Spleen (tissue), 11 donors: ENCODE results near the gene CHD9. TPM values are rescaled to one million over a fixed set of nuclear protein-coding genes. Genes with fewer than 3 reads are reported as not detected.
"Not testable (repeated sequence)": the region's sequence is repeated elsewhere in the genome, so short reads cannot be mapped to it uniquely, and the experiment has no call there.

Experiments used
- DNase-seq: peaks from one replicate; pipeline ENCODE4 v3.0.0-alpha.2; 2020
- H3K27ac ChIP-seq, 8 donors: fragments of 200-600 bp; sonication (generic) in 7 of 8; 1 replicate in 4 of 8; 2 replicates in 4 of 8; pipeline versions ENCODE4 v1.5.0 to v1.8.0; 2016 to 2021; ENCODE audit warnings: inconsistent platforms in 4 of 8, mild to moderate bottlenecking in 4 of 8, moderate library complexity in 1 of 8
- H3K27me3 ChIP-seq, 7 donors: fragments of 200-600 bp; sonication (generic) in 6 of 7; replicated peaks in 1 of 7; 1 replicate in 4 of 7; 2 replicates in 3 of 7; pipeline versions ENCODE4 v1.5.0 to v1.8.0; 2016 to 2021; ENCODE audit warnings: inconsistent platforms in 3 of 7, mild to moderate bottlenecking in 1 of 7
- H3K36me3 ChIP-seq, 6 donors: fragments of 200-600 bp; sonication (generic) in 5 of 6; 1 replicate in 4 of 6; 2 replicates in 2 of 6; pipeline versions ENCODE4 v1.5.0 to v1.8.0; 2016 to 2021; ENCODE audit warnings: inconsistent platforms in 2 of 6
- H3K4me1 ChIP-seq, 6 donors: fragments of 200-600 bp; sonication (generic) in 5 of 6; 1 replicate in 3 of 6; 2 replicates in 3 of 6; pipeline versions ENCODE4 v1.5.0 to v1.8.0; 2016 to 2021; ENCODE audit warnings: inconsistent platforms in 3 of 6
- H3K4me3 ChIP-seq, 8 donors: fragments of 200-600 bp; sonication (generic) in 7 of 8; 1 replicate in 4 of 8; 2 replicates in 4 of 8; pipeline versions ENCODE4 v1.5.0 to v1.8.0; 2016 to 2021; ENCODE audit warnings: inconsistent platforms in 4 of 8, mild to moderate bottlenecking in 4 of 8, moderate library complexity in 2 of 8
- H3K9me3 ChIP-seq, 8 donors: fragments of 200-600 bp; sonication (generic) in 7 of 8; 1 replicate in 4 of 8; 2 replicates in 4 of 8; pipeline versions ENCODE4 v1.5.0 to v1.8.0; 2016 to 2021; ENCODE audit warnings: inconsistent platforms in 4 of 8
- POLR2A ChIP-seq, 3 donors: fragments of 450-650 bp; IDR thresholded peaks; one replicate each; pipeline ENCODE4 v1.5.1; 2017; ENCODE audit warnings: antibody characterized with exemption in 3 of 3, mild to moderate bottlenecking in 1 of 3
- POLR2AphosphoS5 ChIP-seq, 3 donors: sonication (generic); formaldehyde crosslinking; IDR thresholded peaks; one replicate each; pipeline ENCODE4 v1.5.1; 2017; ENCODE audit warnings: antibody characterized with exemption in 3 of 3
- WGBS, 5 donors: extraction: QIAGEN DNeasy Blood & Tissue Kit in 3 of 5; methylation state at CpG; one replicate each; pipeline versions ENCODE4 v1.1.5 to v1.1.7; 2013 to 2018; 5-methylcytosine and 5-hydroxymethylcytosine counted together
- intact Hi-C: fragments of 100-400 bp; cut with DNase I; formaldehyde crosslinking; loops from one replicate; pipeline ENCODE4 v1.15.0; 2023; ENCODE audit warnings: low total_unique reads
- polyA plus RNA-seq, 3 donors: library from polyadenylated mRNA; stranded (reverse); fragments of 200-250 nt; gene quantifications; one replicate each; pipeline ENCODE4 v1.2.1, GENCODE V29; 2013
- total RNA-seq, 7 donors: library from RNA; depleted of rRNA in 3 of 7; stranded (reverse); fragments of >200 nt in 3 of 7; fragmentation: NEBNext Ultra II Directional in 4 of 7; extraction: Animal tissue kit (Norgen Biotek cat#: 25700) in 4 of 7; gene quantifications; one replicate each; pipeline versions ENCODE4 v1.1.0 to v1.2.1, GENCODE V29; 2016 to 2021
- TF ChIP-seq, protein P1 (sequence below), 11 experiments: fragments of 200-600 bp in 7 of 11; fragments of 450-650 bp in 4 of 11; sonication (generic) in 4 of 11; IDR thresholded peaks in 8 of 11; conservative IDR thresholded peaks in 3 of 11; 1 replicate in 7 of 11; 2 replicates in 4 of 11; pipeline versions ENCODE4 v1.4.0 to v1.8.0; 2016 to 2021; ENCODE audit warnings: antibody characterized with exemption in 11 of 11, inconsistent platforms in 4 of 11, mild to moderate bottlenecking in 1 of 11
- donor health status: healthy with polysubstance abuse.
- donor health status: DM: no; HTN: no; CAD: no; lungs with moderate emphysema.
- donor health status: DM: no; HTN: no; CAD: no.
- donor health status: Bipolar disorder and iron deficiency.
- donor health status: healthy.
- donor health status: DM: no; HTN: no; CAD: no.
- donor health status: DM: yes; HTN: yes; CAD: no.

CHD9 gene
- total and polyA plus RNA-seq, 10 donors = 16.7 to 93.3 (median 76.0) TPM

DNA sequence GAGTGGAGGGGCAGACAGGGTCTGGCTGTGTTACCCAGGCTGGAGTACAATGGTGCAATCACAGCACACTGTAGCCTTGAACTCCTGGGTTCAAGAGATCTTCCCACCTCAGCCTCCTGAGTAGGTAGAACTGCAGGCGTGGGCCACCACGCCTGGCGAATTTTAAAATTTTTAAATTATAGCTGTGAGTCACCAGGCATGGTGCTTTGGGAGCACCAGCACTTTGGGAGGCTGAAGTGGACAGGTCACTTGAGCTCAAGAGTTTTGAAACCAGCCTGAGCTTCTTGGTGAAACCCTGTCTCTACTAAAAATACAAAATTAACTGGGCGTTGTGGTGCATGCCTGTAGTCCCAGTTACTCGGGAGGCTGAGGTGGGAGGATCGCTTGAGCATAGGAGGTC lies 114.0 kb downstream of the CHD9 start:
- H3K27ac ChIP-seq = no peak overlapping the region
- H3K4me1 ChIP-seq = peaks cover 0 to 30% (median 6%) of the 10 kb centered on the region in 6 donors
- intact Hi-C loops = loop anchor here (10.0 kb wide), 1 partner anchor 114 kb away; the partner anchor contains the start of genes CHD9 and CHD9NB
- H3K36me3 ChIP-seq = peaks cover 0 to 14% (median 2%) of the 10 kb centered on the region in 6 donors
- no peak for TF ChIP-seq POLR2AphosphoS5 (IDR thresholded peaks at IDR 0.05)
- no peak for TF ChIP-seq POLR2A (IDR thresholded peaks at IDR 0.05)
- no peak for DNase-seq
- no peak overlapping the region for H3K4me3 ChIP-seq
- no peaks in the 10 kb centered on the region for H3K9me3 ChIP-seq
- H3K27me3 ChIP-seq = no peaks in the 10 kb centered on the region
- 93 to 98% (median 97%) methylated on average over 6 of the region's 6 CpGs for WGBS, 5 donors

GRCh38 chr16:53172517-53172916 lies 117.7 kb downstream of the CHD9 start:
- WGBS, 5 donors = 73 to 88% (median 80%) methylated on average over 4 of the region's 4 CpGs
- Histone ChIP-seq H3K36me3 (peaks cover 0 to 28% (median 4%) of the 10 kb centered on the region in 6 donors), H3K9me3 (no peaks in the 10 kb centered on the region), H3K4me1 (peaks cover 0 to 19% (median 0%) of the 10 kb centered on the region in 6 donors), H3K27ac (no peak overlapping the region), H3K4me3 (no peak overlapping the region), H3K27me3 (no peaks in the 10 kb centered on the region)
- DNase-seq = no peak
- intact Hi-C loops = no loop called here
- TF ChIP-seq, protein P1, sequence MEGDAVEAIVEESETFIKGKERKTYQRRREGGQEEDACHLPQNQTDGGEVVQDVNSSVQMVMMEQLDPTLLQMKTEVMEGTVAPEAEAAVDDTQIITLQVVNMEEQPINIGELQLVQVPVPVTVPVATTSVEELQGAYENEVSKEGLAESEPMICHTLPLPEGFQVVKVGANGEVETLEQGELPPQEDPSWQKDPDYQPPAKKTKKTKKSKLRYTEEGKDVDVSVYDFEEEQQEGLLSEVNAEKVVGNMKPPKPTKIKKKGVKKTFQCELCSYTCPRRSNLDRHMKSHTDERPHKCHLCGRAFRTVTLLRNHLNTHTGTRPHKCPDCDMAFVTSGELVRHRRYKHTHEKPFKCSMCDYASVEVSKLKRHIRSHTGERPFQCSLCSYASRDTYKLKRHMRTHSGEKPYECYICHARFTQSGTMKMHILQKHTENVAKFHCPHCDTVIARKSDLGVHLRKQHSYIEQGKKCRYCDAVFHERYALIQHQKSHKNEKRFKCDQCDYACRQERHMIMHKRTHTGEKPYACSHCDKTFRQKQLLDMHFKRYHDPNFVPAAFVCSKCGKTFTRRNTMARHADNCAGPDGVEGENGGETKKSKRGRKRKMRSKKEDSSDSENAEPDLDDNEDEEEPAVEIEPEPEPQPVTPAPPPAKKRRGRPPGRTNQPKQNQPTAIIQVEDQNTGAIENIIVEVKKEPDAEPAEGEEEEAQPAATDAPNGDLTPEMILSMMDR (IDR thresholded peaks at IDR 0.05 in 8 of 11, conservative IDR thresholded peaks at IDR 0.05 in 3 of 11) = no peak
- TF ChIP-seq POLR2AphosphoS5 (IDR thresholded peaks at IDR 0.05) (no peak), POLR2A (IDR thresholded peaks at IDR 0.05) (no peak)

GRCh38 chr16:53175118-53175517 lies 120.3 kb downstream of the CHD9 start:
- Histone ChIP-seq H3K9me3 (no peaks in the 10 kb centered on the region), H3K27me3 (no peaks in the 10 kb centered on the region), H3K4me3 (no peak overlapping the region), H3K27ac (no peak overlapping the region), H3K36me3 (peaks cover 0 to 41% (median 4%) of the 10 kb centered on the region in 6 donors), H3K4me1 (peaks cover 0 to 10% (median 0%) of the 10 kb centered on the region in 6 donors)
- DNase-seq = no peak
- 88 to 100% (median 96%) methylated on average over 1 of the region's 1 CpG for WGBS, 5 donors
- intact Hi-C loops = no loop called here
- TF ChIP-seq, protein P1 (IDR thresholded peaks at IDR 0.05 in 8 of 11, conservative IDR thresholded peaks at IDR 0.05 in 3 of 11) = no peak
- TF ChIP-seq POLR2A (IDR thresholded peaks at IDR 0.05) (no peak), POLR2AphosphoS5 (IDR thresholded peaks at IDR 0.05) (no peak)

DNA sequence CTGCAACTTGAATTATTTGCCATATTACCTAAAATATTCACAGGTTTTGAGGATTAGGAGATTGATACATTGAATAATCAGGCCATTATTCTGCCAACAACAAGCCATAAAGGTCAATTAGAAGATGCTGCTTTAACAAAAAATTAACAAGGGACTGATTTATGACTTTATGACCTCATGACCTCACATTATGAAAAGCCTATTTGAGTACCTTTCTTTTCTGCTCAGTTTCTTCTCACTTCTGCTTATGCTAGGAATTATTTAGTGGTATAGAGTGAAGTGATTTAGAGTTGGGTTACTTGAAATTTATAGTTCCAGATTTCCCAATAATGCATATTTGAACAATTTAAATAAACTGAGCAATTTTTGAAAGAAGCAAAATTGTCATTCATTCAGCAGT lies 121.6 kb downstream of the CHD9 start:
- Histone ChIP-seq H3K9me3 (no peaks in the 10 kb centered on the region), H3K27ac (no peak overlapping the region), H3K4me1 (peaks cover 0 to 7% (median 0%) of the 10 kb centered on the region in 6 donors), H3K4me3 (no peak overlapping the region), H3K36me3 (peaks cover 0 to 50% (median 4%) of the 10 kb centered on the region in 6 donors), H3K27me3 (no peaks in the 10 kb centered on the region)
- TF ChIP-seq, protein P1 (IDR thresholded peaks at IDR 0.05 in 8 of 11, conservative IDR thresholded peaks at IDR 0.05 in 3 of 11) = no peak
- no peak for TF ChIP-seq POLR2A (IDR thresholded peaks at IDR 0.05)
- no peak for TF ChIP-seq POLR2AphosphoS5 (IDR thresholded peaks at IDR 0.05)
- intact Hi-C loops = no loop called here
- DNase-seq = no peak

- Histone ChIP-seq H3K9me3 (peaks cover 3 to 39% (median 30%) of the 10 kb centered on the region in 8 donors), H3K36me3 (peaks cover 0 to 52% (median 5%) of the 10 kb centered on the region in 6 donors), H3K4me1 (no peaks in the 10 kb centered on the region), H3K27me3 (no peaks in the 10 kb centered on the region), H3K27ac (no peak overlapping the region), H3K4me3 (no peak overlapping the region)
- DNase-seq = no peak
- intact Hi-C loops = no loop called here
- TF ChIP-seq, protein P1 (IDR thresholded peaks at IDR 0.05 in 8 of 11, conservative IDR thresholded peaks at IDR 0.05 in 3 of 11) = no peak
- TF ChIP-seq POLR2A (IDR thresholded peaks at IDR 0.05) (no peak), POLR2AphosphoS5 (IDR thresholded peaks at IDR 0.05) (no peak)
- WGBS, 5 donors = 92 to 99% (median 92%) methylated on average over 4 of the region's 4 CpGs
These were observed 128.7 kb downstream of the CHD9 start for GRCh38 chr16:53183442-53183841.

GRCh38 chr16:53185741-53186140 lies 130.9 kb downstream of the CHD9 start:
- DNase-seq, H3K4me1 ChIP-seq, H3K4me3 ChIP-seq, H3K27ac ChIP-seq, intact Hi-C loops, H3K27me3 ChIP-seq: not testable (repeated sequence)
- Histone ChIP-seq H3K9me3 (peaks cover 3 to 39% (median 30%) of the 10 kb centered on the region in 8 donors), H3K36me3 (peaks cover 0 to 44% (median 5%) of the 10 kb centered on the region in 6 donors)
- WGBS, 5 donors = 95 to 100% (median 98%) methylated on average over 3 of the region's 3 CpGs
